Left cardiac atrium (tissue), 4 donors: Measurements from ENCODE around the gene BBLN. TPM values are rescaled to one million over a fixed set of nuclear protein-coding genes. Genes with fewer than 3 reads are reported as not detected.

Source experiments
- ATAC-seq, 2 donors: fragments of 200-7000 bp; cut with Tn5 transposase; one replicate each; pipeline ENCODE4 v1.9.1; 2020; ENCODE audit warnings: mild to moderate bottlenecking in 2 of 2, moderate library complexity in 2 of 2
- DNase-seq: peaks from one replicate; pipeline ENCODE4 v3.0.0-alpha.2; 2020
- intact Hi-C, 2 donors: fragments of 100-400 bp; cut with DNase I; formaldehyde crosslinking; loops; one replicate each; pipeline versions ENCODE4 v1.14.1 to v1.15.1; 2022 to 2023
- total RNA-seq, 2 donors: library from RNA; stranded (reverse); fragmentation: NEBNext Ultra II Directional; extraction: Animal tissue kit (Norgen Biotek cat#: 25700); gene quantifications; one replicate each; pipeline ENCODE4 v1.2.1, GENCODE V29; 2021
- donor health status: DM: no; HTN: yes; CAD: no.
- donor health status: DM: no; HTN: yes; CAD: no; lungs with severe emphysema.
- donor health status: DM: yes; HTN: yes; CAD: no.
- donor health status: Dilated cardiomyopathy.

BBLN gene
- total RNA-seq, 2 donors from 2014 or later, result 45.3 to 46.2 TPM

DNA sequence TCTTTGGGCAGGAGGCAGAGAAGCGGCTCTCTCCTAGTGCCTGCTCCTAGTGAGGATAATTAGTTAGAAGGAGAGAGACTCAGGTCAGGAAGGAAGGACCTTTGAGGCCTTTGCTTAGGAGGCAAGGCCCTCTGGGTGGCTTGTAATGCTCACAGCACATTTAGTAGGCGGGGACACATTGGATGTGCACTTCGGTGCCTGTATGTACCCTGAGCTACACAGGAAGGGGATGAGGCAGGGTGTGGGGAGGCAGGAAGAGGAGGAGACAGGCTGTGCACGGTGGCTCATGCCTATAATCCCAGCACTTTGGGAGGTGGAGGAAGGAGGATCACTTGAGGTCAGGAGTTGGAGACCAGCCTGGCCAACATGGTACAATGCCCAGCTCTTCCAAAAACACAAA, 18.0 kb upstream of the BBLN start:
- intact Hi-C loops, result no loop called here
- peak; percentile 20 for DNase-seq

DNA sequence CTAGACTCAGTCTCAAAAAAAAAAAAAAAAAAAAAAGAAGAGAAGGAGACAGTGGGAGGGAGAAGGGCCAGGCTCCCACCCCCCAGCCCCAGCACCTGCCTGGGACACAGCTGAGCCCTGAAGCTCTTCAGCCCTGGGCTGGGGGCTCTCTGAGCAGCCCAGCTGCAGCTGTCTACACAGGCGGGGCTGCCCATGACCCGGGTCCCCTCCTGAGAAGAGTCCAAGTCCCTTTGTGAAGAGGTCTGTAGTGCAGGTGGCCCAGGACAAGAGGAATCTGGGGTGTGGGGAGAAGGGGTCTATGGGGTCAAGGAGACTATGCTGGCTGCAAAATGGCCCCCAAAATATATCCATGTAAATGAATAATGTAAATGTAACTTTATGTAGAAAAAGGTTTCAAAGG, 17.5 kb upstream of the BBLN start:
- intact Hi-C loops, result no loop called here
- peak; percentile 4 for DNase-seq
- ATAC-seq, result no peak

More for the DNA sequence above, 18.0 kb upstream of the BBLN start:
- peak in 1 of 2 donors; percentile 18 for ATAC-seq

DNA sequence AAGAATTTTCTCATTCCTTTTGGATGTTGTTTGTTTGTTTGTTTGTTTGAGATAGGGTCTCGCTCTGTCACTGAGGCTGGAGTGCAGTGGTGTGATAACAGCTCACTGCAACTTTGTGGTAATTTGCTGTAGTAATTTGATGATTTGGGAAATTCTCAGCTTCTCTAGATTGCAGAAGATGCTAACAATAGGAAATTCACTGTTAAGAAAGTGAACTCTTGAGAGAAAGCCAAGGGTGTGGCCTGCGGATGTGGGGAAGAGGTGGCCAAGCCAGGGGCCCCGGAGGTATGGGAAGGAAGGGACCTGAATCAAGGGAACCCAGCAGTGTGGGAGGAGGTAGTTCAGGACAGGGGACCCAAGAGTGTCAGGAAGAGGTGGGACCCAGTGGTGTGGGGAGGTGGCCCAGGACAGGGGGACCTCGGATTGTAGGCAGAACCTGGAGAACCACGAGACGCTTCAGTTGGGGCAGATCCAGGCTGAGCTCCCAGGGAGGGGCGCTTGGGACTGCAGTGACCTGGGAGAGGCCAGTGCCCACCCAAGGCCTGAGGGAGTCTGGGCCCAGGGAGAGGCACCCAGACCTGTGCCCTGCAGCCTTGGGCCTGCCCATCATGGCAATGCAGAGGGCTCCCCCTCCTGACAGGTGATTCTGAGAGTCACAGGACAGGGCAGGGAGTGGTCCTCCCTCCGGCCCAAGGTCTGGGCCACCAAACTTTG, 16.4 kb upstream of the BBLN start:
- DNase-seq (peak; percentile 12), ATAC-seq (no peak)
- intact Hi-C loops, result no loop called here

DNA sequence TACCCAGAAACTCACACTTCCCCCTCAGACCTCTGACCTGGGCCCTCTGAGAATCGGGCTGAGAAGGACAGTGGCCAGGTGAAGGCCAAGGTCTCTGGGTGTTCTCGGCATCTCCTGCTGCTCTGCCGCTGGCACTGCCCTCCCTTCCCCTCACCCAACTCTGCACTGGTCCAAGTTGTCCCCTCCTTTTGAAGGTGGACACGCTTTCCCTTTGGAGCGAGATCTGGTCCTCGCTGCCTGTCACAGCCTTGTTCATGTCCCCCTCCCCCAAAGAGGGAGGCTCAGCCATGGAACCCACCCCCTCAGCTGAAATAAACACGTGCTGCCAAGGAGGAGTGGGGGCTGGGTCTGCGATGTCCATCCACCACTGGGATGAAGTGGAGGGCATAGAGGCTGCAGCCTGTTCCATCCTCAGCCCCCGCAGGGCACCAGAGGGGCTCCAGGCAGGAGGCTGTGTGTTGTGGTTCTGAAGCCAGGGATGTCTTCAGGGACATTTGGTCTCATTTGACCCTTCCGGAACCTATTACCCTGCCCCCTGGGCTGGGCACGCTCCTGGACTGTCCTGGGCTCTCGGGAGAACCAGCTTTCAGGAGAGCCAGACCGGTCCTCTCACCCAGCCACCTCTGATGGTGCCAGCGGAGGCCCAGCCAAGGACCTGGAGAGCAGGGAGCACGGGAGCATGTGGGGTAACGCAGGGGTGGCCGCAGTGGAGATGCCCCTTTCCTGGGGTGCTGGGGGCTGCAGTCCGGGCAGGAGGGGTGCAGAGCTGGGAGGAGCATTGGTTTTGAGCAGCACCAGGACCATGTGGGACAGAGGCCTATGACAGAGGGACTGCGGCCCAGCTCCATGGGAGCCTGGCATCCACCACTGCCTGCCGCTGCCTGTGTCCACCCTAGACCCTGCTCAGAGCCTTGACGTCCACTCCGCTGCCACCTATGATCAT, 15.6 kb upstream of the BBLN start:
- peak; percentile 8 for DNase-seq
- intact Hi-C loops, result no loop called here
- no peak for ATAC-seq

DNA sequence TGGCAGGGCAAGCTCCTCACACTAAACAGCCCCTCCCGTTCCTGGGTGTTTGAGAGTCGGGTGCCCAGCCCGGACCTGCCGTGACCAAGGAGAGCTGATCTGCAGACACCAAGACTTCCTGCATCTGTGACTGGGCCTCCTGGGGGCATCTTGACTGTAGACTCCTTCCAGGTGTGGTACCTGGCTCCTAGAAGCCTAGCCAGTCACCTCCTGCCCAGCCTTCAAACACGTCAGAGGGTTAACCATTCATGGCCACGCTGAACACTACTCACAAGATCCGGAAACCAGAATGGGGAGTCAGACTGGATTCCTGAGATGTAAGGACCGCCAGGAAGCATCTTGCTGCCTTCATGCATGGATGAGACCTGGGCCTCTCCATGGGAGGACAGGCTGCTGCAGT, 14.5 kb upstream of the BBLN start:
- ATAC-seq (no peak), DNase-seq (no peak)
- intact Hi-C loops, result no loop called here

DNA sequence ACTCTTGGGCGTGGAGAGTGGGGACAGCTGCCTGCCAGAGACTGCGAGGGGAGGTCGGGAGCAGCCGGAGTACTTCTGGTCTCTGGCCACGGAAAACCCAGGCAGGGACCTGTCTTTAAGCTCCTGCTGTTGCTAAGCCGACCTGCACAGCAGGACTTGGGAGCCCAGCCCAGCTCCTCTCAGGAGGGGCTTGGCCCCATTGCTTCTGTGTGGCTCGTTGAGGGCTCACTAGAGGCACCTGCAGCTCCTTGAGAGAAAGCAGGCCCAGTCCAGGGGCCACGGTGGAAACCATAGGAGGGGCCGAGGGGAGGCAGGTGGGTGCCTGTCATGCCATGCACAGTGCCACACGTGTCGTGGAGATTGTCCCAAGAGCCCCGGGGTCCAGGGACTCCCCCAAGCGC, 14.1 kb upstream of the BBLN start:
- DNase-seq (no peak), ATAC-seq (no peak)
- intact Hi-C loops, result no loop called here

DNA sequence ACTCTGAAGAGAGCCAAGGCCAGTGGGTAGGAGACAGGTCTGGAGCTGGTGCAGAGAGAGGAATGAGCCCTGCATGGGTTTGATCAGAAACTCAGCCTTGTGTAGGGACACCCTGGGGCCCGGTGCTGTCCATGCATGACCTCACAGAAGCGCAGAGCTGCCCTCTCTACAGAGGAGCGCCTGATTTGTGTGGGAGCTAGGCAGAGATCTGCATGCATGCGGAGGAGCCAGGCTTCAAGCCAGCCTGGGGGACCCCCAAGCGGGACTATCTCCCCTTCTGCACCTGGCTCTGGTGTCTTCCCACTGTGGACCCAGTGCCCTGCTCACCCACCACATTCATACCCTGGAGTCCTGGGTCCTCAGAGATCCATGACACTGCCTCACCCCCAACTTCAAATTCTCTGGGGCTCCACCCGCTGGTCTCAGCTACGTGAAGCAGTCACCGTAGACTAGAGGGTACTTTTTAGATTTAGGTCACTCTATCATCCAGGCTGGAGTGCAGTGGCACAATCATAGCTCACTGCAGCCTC, 13.4 kb upstream of the BBLN start:
- DNase-seq, result no peak
- ATAC-seq, result no peak
- intact Hi-C loops, result no loop called here

DNA sequence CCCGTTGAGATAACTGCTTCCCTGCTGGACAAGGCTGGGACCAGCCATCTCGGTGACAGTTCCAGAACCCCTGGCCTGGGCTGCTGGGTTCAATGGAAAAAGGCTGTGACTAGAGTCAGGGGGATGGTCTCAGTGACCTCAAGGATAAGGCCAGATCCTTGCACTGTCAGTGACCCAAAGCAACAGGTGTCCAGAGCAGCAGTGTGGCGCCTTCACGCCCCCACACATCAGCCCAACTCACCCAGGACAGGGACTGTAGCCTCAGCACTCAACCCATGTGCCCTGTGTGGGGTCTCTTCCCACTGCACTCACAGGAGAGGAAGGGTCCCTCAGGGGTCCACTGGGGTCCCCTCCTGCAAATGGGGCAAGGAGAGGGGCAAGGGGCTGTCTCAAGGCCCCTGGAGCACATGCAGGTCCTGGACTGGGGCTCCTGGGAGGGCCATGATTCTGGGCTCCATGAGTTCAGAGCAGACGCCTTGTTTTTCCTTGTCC, 11.5 kb upstream of the BBLN start:
- ATAC-seq, result no peak
- peak; percentile 15 for DNase-seq
- intact Hi-C loops, result no loop called here

DNA sequence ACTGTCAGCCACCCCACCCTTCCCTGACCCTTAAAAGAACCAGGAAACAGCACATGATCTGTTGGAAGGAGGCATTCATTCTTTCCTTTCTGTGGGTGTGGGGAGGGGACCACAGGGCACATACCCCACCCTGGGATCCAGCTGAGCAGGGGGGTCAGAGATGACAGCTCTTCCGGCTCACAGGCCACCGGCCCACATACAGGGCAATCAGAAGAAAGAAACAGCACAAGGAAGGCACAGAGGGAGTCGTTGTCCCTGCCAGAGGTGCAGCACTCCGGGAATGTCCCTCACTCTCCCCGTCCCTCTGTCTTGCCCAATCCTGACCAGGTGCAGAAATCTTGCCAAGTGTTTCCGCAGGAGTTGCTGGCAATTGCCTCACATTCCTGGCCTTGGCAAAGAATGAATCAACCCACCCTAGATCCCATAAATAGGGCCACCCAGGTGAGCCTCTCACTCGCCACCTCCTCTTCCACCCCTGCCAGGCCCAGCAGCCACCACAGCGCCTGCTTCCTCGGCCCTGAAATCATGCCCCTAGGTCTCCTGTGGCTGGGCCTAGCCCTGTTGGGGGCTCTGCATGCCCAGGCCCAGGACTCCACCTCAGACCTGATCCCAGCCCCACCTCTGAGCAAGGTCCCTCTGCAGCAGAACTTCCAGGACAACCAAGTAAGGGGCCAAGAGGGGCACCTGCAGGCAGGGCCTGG, 10.9 kb upstream of the BBLN start, which contains the start of gene LCN2:
Gene LCN2 (plus strand): TSS at position 453 of the 701 bp plus-strand sequence. CDS start 73 bp downstream, at position 526.
- intact Hi-C loops, result no loop called here
- ATAC-seq (peak in 1 of 2 donors; percentile 27), DNase-seq (peak; percentile 15)

DNA sequence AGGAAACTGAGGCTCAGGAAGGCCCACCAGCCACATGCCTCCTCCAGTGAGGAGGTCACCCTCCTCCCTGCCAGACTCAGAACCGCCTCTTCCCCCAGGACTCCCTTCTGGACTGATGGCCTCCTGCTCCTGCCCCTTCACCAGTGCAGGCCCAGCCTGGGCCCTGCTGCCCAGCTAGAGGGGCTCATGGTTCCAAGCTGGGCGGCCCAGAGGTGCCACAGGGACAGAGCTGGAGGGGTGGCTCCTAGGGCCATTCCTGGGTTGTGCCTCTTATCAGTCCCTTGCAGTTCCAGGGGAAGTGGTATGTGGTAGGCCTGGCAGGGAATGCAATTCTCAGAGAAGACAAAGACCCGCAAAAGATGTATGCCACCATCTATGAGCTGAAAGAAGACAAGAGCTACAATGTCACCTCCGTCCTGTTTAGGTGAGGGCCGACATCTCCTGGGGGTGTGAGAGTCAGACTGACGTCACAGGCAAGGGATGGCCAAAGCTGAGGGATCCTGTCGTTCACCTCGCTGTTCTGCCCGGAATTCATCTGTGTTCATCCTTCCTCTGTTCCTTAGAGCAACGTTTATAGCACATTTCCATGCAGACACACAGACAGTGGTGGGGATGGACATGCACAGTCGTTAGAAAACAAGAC, 10.0 kb upstream of the BBLN start:
- ATAC-seq, result no peak
- intact Hi-C loops, result no loop called here
- peak; percentile 20 for DNase-seq

DNA sequence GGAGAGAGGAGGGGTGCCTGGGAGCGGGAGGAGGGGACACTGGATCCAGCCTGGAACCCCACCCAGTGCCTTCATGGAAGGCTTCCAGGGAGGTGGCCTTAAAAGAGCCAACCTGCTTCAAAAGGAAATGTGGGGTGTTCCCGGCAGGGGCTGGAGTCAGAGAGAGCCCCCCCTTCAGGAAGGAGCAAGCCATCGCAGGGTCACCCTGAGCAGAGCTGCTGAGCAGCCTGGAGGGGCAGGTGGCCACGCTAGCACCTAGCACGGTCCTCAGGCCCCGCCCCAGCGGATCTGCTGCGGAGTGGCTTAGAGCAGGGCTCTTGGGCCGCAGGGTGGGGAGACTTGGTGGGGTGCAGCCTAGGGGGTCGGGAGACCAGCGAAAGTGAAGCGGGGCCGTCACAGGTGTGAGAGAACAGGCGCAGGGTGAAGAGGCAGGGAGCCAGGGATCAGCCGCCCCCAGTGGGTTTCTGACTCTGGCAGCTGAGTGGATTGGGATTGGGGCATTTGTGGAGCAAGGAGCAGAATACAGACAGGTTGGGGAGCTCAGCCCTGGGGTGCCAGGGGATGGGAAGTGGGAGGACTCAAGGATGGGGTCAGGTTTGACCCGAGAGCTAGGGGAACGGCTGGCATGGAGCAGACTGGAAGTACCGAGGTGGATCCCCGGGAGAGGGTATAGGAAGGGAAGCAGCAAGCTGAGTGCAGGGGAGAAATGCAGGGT, 9.3 kb upstream of the BBLN start:
- peak; percentile 20 for DNase-seq
- peak in 1 of 2 donors; percentile 4 for ATAC-seq
- intact Hi-C loops, result no loop called here

DNA sequence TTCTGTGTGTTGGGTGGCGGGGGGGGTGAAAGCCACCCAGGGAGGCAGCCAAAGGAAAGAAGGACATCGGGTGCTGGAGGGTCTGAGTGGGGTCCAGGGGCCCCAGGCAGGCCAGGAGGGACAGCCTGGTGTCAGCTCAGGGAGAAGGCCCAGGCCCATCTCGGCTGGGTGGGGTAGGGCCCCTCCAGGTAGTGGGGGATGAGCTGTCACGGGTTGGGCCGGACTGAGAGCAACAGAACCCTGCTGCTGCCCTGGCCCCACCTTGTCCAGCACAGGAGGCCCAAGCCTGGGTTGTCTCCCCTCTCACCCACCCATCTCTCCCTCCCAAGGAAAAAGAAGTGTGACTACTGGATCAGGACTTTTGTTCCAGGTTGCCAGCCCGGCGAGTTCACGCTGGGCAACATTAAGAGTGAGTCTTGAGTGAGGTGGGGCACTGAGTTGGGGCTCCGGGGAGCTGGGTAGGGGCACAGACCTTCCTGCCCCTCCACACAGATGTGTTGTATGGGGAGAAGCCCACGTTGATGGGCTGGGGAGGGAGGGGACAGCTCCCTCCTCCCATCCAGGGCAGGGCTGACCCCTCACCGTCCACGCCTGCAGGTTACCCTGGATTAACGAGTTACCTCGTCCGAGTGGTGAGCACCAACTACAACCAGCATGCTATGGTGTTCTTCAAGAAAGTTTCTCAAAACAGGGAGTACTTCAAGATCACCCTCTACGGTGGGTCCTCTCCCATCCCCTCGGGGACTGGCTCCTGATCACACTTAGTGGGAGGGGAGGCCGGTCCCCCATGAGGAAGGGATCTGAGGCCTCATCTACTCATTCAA, 8.5 kb upstream of the BBLN start:
- ATAC-seq (no peak), DNase-seq (peak; percentile 16)
- intact Hi-C loops, result no loop called here

DNA sequence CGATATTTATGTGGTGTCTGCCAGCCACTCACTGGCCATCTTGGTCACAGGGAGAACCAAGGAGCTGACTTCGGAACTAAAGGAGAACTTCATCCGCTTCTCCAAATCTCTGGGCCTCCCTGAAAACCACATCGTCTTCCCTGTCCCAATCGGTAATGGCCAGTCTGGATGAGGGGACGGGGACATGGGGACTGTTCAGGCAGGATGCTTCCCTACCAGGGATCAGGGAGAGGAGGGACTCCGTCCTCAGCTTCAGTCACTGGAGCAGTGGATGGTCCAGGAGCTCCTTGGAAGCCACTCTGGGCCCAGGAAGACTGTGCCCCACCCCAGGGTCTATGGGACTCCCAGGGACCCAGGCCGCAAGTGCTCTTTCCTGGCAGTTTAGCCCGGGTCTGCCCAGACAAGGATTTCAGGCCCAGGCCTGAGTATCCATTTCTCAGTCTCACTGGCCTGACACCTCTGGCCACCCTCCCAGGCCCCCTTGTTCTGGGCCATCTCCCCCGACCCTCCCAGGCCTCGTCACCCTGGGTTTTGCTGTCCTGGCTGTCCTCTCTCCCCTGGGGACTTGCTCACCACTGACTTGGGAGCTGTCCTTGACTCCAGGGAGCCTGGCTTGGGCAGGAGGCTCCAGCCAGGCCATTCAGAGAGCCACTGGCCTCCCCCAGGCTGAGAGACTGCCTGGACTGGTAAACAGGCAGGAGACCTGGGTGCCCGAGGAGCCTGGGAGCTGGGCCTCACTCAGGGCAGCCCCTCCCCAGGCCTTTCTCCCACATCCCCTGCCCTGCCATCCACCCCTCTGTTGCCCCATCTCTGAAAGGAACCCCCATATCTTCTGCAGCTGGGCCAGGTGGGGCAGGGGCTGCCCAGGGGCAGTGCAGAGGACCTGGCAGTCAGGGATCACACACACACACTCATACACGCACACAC, 7.7 kb upstream of the BBLN start:
- no peak for ATAC-seq
- peak; percentile 12 for DNase-seq
- intact Hi-C loops, result no loop called here

DNA sequence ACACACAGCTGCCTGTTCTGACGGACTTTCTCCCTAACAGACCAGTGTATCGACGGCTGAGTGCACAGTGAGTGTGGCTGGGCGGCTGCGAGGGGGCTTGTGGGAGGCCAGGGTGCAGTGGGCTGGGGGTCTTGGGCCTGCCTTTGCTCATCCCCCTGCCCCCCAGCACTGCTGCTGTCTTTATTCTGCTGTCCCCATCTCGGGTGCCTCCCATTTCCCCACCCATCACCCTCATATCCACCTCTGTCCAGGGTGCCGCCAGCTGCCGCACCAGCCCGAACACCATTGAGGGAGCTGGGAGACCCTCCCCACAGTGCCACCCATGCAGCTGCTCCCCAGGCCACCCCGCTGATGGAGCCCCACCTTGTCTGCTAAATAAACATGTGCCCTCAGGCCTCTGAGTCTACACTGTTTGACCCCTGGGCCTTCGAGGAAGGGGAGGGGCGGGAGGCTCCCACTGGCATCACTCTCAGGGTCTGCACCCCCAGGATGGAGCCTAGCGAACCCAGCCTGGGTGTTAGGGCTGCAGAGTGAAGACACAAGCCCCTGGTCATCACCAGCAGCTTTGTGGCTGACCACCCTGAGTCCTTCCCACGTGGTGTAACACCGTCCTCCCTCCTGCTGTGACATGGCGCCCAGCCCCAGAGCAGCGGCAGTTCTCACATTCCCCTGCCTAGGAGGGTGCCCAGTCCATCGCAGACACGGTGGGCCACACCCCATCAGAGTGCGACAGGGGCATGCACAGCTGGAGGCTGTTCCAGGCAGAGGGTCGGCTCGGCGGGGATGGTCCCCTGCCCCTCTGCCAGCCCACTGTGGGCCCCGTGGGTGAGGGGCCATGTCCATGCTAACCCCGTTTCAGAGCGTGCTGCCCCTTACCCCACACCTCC, 6.8 kb upstream of the BBLN start:
- DNase-seq, result peak; percentile 17

DNA sequence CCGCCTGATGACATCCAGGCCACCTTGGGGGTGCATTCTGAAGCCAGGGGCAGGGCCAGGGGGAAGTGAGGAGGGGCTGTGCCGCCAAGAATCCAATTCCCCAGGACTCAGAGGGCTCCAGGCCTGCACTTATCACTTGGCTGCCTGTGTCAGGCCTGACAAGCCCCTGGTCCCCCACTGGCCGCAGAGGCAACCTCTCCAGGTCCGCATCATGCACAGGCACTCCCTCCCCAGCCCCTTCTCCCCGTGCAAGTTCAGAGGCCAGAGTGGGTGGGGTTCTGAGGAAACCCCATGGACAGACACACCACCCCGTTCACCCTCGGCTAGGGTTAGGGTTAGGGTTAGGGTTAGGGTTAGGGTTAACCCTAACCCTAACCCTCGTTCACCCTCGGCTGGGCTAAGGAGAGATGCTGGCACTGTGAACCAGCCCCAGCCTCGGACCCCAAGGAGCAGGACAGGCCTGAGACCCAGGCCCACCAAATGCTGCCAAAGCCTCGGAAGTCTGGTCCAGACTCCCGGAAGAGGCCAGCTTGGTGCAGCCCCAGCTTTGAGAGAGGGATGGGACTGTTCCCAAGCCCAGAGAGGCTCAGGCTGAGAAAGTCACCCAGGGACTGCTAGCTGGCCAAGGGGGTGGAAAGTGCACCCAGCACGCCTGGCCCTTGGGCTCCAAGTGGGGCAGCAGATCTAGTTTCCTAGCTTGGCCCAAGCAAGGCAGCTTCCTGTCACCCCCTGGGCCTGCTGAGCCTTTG, 5.9 kb upstream of the BBLN start:
- no peak for ATAC-seq
- intact Hi-C loops, result no loop called here
- peak; percentile 17 for DNase-seq

More for the DNA sequence above, 6.8 kb upstream of the BBLN start:
- ATAC-seq, result no peak
- intact Hi-C loops, result no loop called here
